HCT116 (cell line): ENCODE data around the gene FBXW4. TPM values are rescaled to one million over a fixed set of nuclear protein-coding genes. Genes with fewer than 3 reads are reported as not detected.

Experiments used
- ATAC-seq: fragments of 200-7000 bp; cut with Tn5 transposase; 2 replicates; pipeline ENCODE4 v1.9.1; 2020; ENCODE audit warnings: mild to moderate bottlenecking, moderate library complexity
- BruUV-seq: library from RNA; stranded (reverse); fragments of 400-500 nt; replicated peaks from 2 replicates; lab custom pipeline; 2021; lab: Mats Ljungman, UMichigan
- CTCF ChIA-PET: fragments of 300-600 bp; sonication (Branson Sonifier 250); formaldehyde crosslinking; loops from one replicate; lab custom pipeline; 2021; ENCODE audit warnings: antibody characterized with exemption; lab: Charles Lee
- POLR2A ChIA-PET: fragments of 300-600, 350-600 bp; sonication (Branson Sonifier 250); formaldehyde crosslinking; loops from one replicate; lab custom pipeline; 2021; ENCODE audit warnings: antibody characterized with exemption; lab: Charles Lee
- RAD21 ChIA-PET, 2 experiments: fragments of 300-600 bp; sonication (Branson Sonifier 250); formaldehyde crosslinking; loops; one replicate each; lab custom pipeline; 2023; ENCODE audit warnings: low total read pairs in 2 of 2; ENCODE audit not compliant: uncharacterized antibody in 2 of 2, unreplicated experiment in 2 of 2, low non-redundant PET in 1 of 2; lab: Charles Lee
- DNase-seq: peaks from one replicate; pipeline ENCODE4 v3.0.0-alpha.2; 2010; ENCODE audit warnings: low read depth, low spot score
- H2AFZ ChIP-seq: fragments of 200-600 bp; shearing (Covaris generic), sonication (generic); 2 replicates; pipeline ENCODE4 v1.6.1; 2017; ENCODE audit warnings: low read depth, mixed run types, mixed read lengths, antibody characterized with exemption, low read length; ENCODE audit not compliant: poor library complexity, severe bottlenecking
- H3K27ac ChIP-seq: 2 replicates; pipeline ENCODE4 v1.5.1; 2012; ENCODE audit warnings: low read depth, low read length
- H3K27me3 ChIP-seq: fragments of 200-600 bp; sonication (generic); 2 replicates; pipeline ENCODE4 v1.6.1; 2016; ENCODE audit warnings: mixed run types, low read length, mixed read lengths; ENCODE audit not compliant: insufficient read depth
- H3K36me3 ChIP-seq, 2 experiments: fragments of 200-500 bp in 1 of 2; fragments of 200-600 bp in 1 of 2; sonication (Bioruptor generic) in 1 of 2; sonication (generic) in 1 of 2; 2 replicates each; pipeline versions ENCODE4 v1.5.1 to v1.6.1; 2014 to 2016; ENCODE audit warnings: low read length in 2 of 2, inconsistent platforms in 1 of 2, mixed read lengths in 1 of 2, mixed run types in 1 of 2; ENCODE audit not compliant: insufficient read depth in 2 of 2, control insufficient read depth in 1 of 2
- H3K4me1 ChIP-seq, 2 experiments: fragments of 200-600 bp in 1 of 2; sonication (generic) in 1 of 2; 2 replicates each; pipeline versions ENCODE4 v1.5.1 to v1.6.1; 2012 to 2017; ENCODE audit warnings: low read length in 2 of 2, inconsistent platforms in 1 of 2, mild to moderate bottlenecking in 1 of 2, mixed read lengths in 1 of 2, mixed run types in 1 of 2, moderate library complexity in 1 of 2; ENCODE audit not compliant: insufficient read depth in 2 of 2, control insufficient read depth in 1 of 2
- H3K4me2 ChIP-seq: fragments of 200-600 bp; sonication (generic); 2 replicates; pipeline ENCODE4 v1.6.1; 2017; ENCODE audit warnings: mixed run types, low read length, mixed read lengths
- H3K4me3 ChIP-seq, 2 experiments: fragments of 200-600 bp in 1 of 2; sonication (generic) in 1 of 2; replicated peaks in 1 of 2; 2 replicates each; pipeline ENCODE4 v1.5.1; 2011 to 2016; ENCODE audit warnings: low read length in 2 of 2, control low read depth in 1 of 2, low read depth in 1 of 2, mild to moderate bottlenecking in 1 of 2, mixed read lengths in 1 of 2, mixed run types in 1 of 2
- H3K79me2 ChIP-seq: fragments of 200-600 bp; sonication (generic); 2 replicates; pipeline ENCODE4 v1.6.1; 2017; ENCODE audit warnings: mild to moderate bottlenecking, mixed run types, low read length, moderate library complexity, mixed read lengths; ENCODE audit not compliant: insufficient read depth
- H3K9ac ChIP-seq: fragments of 200-600 bp; sonication (generic); 2 replicates; pipeline ENCODE4 v1.6.1; 2016; ENCODE audit warnings: low read length, mixed read lengths
- H3K9me2 ChIP-seq: fragments of 200-600 bp; sonication (generic), shearing (Covaris generic); 2 replicates; pipeline ENCODE4 v1.6.1; 2017; ENCODE audit warnings: mixed run types, mild to moderate bottlenecking, moderate library complexity; ENCODE audit not compliant: insufficient read depth
- H3K9me3 ChIP-seq, 2 experiments: fragments of 200-500 bp in 1 of 2; fragments of 200-600 bp in 1 of 2; sonication (Bioruptor generic) in 1 of 2; sonication (generic) in 1 of 2; 2 replicates each; pipeline ENCODE4 v1.6.1; 2014 to 2017; ENCODE audit warnings: low read length in 2 of 2, mixed read lengths in 2 of 2, inconsistent platforms in 1 of 2, low read depth in 1 of 2, mild to moderate bottlenecking in 1 of 2, mixed run types in 1 of 2, moderate library complexity in 1 of 2; ENCODE audit not compliant: control insufficient read depth in 1 of 2, insufficient read depth in 1 of 2
- H4K20me1 ChIP-seq: fragments of 200-600 bp; sonication (generic), shearing (Covaris generic); 2 replicates; pipeline ENCODE4 v1.6.1; 2017; ENCODE audit warnings: mixed run types, mild to moderate bottlenecking, moderate library complexity; ENCODE audit not compliant: insufficient read depth
- ATF3 ChIP-seq: IDR thresholded peaks from 2 replicates; pipeline ENCODE4 v1.6.1; 2012
- CBX3 ChIP-seq: IDR thresholded peaks from 2 replicates; pipeline ENCODE4 v1.6.1; 2012; ENCODE audit warnings: low read depth
- CEBPB ChIP-seq: IDR thresholded peaks from 2 replicates; pipeline ENCODE4 v1.6.1; 2012; ENCODE audit warnings: low read depth
- CTCF ChIP-seq, 3 experiments: fragments of 200-600 bp in 1 of 3; sonication (generic) in 1 of 3; IDR thresholded peaks in 2 of 3; conservative IDR thresholded peaks in 1 of 3; 2 replicates each; pipeline ENCODE4 v1.5.1; 2012 to 2017; ENCODE audit warnings: low read depth in 2 of 3, low read length in 2 of 3, antibody characterized with exemption in 1 of 3, borderline replicate concordance in 1 of 3, control low read depth in 1 of 3, mild to moderate bottlenecking in 1 of 3, mixed read lengths in 1 of 3, mixed run types in 1 of 3, moderate library complexity in 1 of 3; ENCODE audit not compliant: insufficient read depth in 1 of 3
- ELF1 ChIP-seq: IDR thresholded peaks from 2 replicates; pipeline ENCODE4 v1.6.1; 2012; ENCODE audit warnings: low read depth, borderline replicate concordance
- JUND ChIP-seq: IDR thresholded peaks from 2 replicates; pipeline ENCODE4 v1.6.1; 2012
- POLR2A ChIP-seq: IDR thresholded peaks from 2 replicates; pipeline ENCODE4 v1.7.0; 2011; ENCODE audit warnings: borderline replicate concordance; ENCODE audit not compliant: insufficient read depth, insufficient read length; ENCODE audit errors: extremely low read depth
- POLR2AphosphoS5 ChIP-seq: IDR thresholded peaks from 2 replicates; pipeline ENCODE4 v1.6.1; 2011; ENCODE audit warnings: mild to moderate bottlenecking, low read depth, low read length, moderate library complexity
- RAD21 ChIP-seq: IDR thresholded peaks from 2 replicates; pipeline ENCODE4 v1.6.1; 2012; ENCODE audit warnings: low read depth, mild to moderate bottlenecking
- SIN3A ChIP-seq: IDR thresholded peaks from 2 replicates; pipeline ENCODE4 v1.6.1; 2012; ENCODE audit warnings: low read depth
- SRF ChIP-seq: IDR thresholded peaks from 2 replicates; pipeline ENCODE4 v1.6.1; 2012; ENCODE audit warnings: low read depth
- ZBTB33 ChIP-seq: IDR thresholded peaks from 2 replicates; pipeline ENCODE4 v1.6.1; 2011; ENCODE audit warnings: mild to moderate bottlenecking, low read length, moderate library complexity; ENCODE audit not compliant: insufficient replicate concordance; ENCODE audit errors: extremely low read depth
- ZNF274 ChIP-seq: fragments of 200-500 bp; sonication (Bioruptor generic); IDR thresholded peaks from 2 replicates; pipeline ENCODE4 v1.6.1; 2014; ENCODE audit warnings: mild to moderate bottlenecking, low read depth, low read length, inconsistent platforms
- intact Hi-C: fragments of 100-400 bp; cut with micrococcal nuclease; formaldehyde crosslinking; loops from 2 replicates; pipeline ENCODE4 v1.10.0; 2022
- total RNA-seq: library from RNA; stranded (reverse); gene quantifications from one replicate; pipeline ENCODE4 v1.2.1, GENCODE V29; 2021; ENCODE audit not compliant: unreplicated experiment

FBXW4 gene
- total RNA-seq, 1 experiment from 2014 or later, result 35.3 TPM

- H3K9me3 ChIP-seq, result no peaks in the 10 kb centered on the region
- H2AFZ ChIP-seq, result no peak overlapping the region
- H3K27ac ChIP-seq, result no peak overlapping the region
- peaks cover 11% of the 10 kb centered on the region for H3K27me3 ChIP-seq
- ChIA-PET POLR2A (interaction anchor here (0.7 kb wide), 1 partner anchor 1855 kb away, joined by 3 read pairs; no protein-coding TSS in a partner anchor), CTCF (no interaction called here), RAD21 (no interaction called here)
- no peak overlapping the region for H3K9ac ChIP-seq
- TF ChIP-seq POLR2AphosphoS5 (no peak), CTCF (IDR thresholded peaks at IDR 0.05 in 2 of 3, conservative IDR thresholded peaks at IDR 0.05 in 1 of 3; ENCODE audit: borderline replicate concordance in 1 of 3, insufficient read depth in 1 of 3, low read depth in 2 of 3, low read length in 2 of 3) (no peak), POLR2A (no peak)
- no peak overlapping the region for H3K4me3 ChIP-seq
- H3K4me2 ChIP-seq, result no peak overlapping the region
- BruUV-seq, result no TSS peak
- H4K20me1 ChIP-seq, result no peaks in the 10 kb centered on the region
- ATAC-seq (no peak), DNase-seq (no peak)
- no peaks in the 10 kb centered on the region for H3K4me1 ChIP-seq
- H3K79me2 ChIP-seq, result no peaks in the 10 kb centered on the region
- no peaks in the 10 kb centered on the region for H3K36me3 ChIP-seq
- intact Hi-C loops, result no loop called here
- no peaks in the 10 kb centered on the region for H3K9me2 ChIP-seq
Observed at GRCh38 chr10:101708870-101709269, 13.9 kb upstream of the FBXW4 start.

GRCh38 chr10:101708073-101708472 is 13.1 kb upstream of the FBXW4 start:
- ChIA-PET POLR2A (no interaction called here), RAD21 (no interaction called here), CTCF (no interaction called here)
- H3K4me3 ChIP-seq, result no peak overlapping the region
- H3K4me2 ChIP-seq, result no peak overlapping the region
- H3K79me2 ChIP-seq, result no peaks in the 10 kb centered on the region
- H3K9ac ChIP-seq, result no peak overlapping the region
- H3K9me2 ChIP-seq, result no peaks in the 10 kb centered on the region
- H3K27ac ChIP-seq, result no peak overlapping the region
- H2AFZ ChIP-seq, result no peak overlapping the region
- intact Hi-C loops, result no loop called here
- ATAC-seq, result no peak
- H4K20me1 ChIP-seq, result no peaks in the 10 kb centered on the region
- H3K9me3 ChIP-seq, result no peaks in the 10 kb centered on the region
- DNase-seq, result no peak
- H3K4me1 ChIP-seq, result peaks cover 4% of the 10 kb centered on the region in 2 experiments; a peak in 3 of 4 replicates
- peaks cover 11% of the 10 kb centered on the region for H3K27me3 ChIP-seq
- no TSS peak for BruUV-seq
- H3K36me3 ChIP-seq, result no peaks in the 10 kb centered on the region
- TF ChIP-seq CBX3 (no peak), RAD21 (no peak), POLR2AphosphoS5 (no peak), ZNF274 (no peak), SIN3A (no peak), ATF3 (no peak), CEBPB (no peak), ZBTB33 (no peak), JUND (no peak), ELF1 (no peak), SRF (no peak)
